ENCODE results near the gene ATP5PD.

ATP5PD gene

DNA sequence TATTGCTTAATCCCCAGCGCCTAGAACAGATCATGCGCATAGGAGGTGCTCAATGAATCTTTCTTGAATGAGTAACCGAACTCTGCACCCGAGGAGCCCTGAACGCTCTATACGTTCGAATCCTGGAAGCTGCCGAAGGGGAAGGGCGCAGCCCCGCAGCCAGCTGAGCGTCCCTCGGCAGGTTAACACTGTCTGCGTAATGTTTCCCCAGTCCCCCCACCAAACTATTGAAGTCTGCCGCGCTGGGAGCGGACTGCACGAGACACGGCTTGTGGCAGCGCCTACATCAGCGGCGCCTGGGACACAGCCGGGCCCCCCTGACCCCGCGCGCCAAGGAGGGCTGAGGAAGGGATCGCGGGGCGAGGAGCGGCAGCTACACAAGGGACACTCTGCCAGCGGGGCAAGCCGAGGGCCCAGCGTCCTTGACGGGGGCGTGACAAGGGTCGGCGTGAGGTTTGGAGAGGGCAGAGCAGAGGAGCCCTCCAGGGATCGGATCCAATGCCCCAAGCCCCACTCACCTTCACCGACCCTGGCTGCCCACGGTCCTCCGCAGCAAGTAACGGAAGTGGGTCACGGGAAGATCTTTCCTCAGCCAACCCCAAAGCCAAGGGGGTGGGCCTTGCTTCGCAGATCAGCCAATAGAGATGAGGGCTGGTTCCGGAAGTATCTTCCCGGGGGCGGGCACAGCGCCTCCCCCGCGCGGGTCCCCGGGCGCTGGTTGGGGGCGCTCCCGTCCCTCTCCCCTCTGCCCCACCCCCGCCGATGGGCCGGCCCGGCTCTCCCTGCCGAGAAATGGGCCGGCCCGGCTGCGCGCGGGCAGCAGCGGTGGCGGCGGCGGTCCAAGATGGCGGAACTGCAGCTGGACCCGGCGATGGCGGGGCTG is at the start of gene ATP5PD, which contains the start of gene KCTD2:
ATP5PD (minus strand) TSS at position 563 of the 883 bp plus-strand sequence. CDS start 4,319 bp downstream, outside the sequence.
KCTD2 (plus strand) TSS at position 819 of the 883 bp plus-strand sequence; CDS start at position 845, 26 bp downstream.
- peak; percentile 98 for DNase-seq (ENCODE audit: low spot score)

GRCh38 chr17:75096082-75096625 is 49.4 kb upstream of the ATP5PD start:
- DNase-seq (ENCODE audit: low spot score) = peak; percentile 62

DNA sequence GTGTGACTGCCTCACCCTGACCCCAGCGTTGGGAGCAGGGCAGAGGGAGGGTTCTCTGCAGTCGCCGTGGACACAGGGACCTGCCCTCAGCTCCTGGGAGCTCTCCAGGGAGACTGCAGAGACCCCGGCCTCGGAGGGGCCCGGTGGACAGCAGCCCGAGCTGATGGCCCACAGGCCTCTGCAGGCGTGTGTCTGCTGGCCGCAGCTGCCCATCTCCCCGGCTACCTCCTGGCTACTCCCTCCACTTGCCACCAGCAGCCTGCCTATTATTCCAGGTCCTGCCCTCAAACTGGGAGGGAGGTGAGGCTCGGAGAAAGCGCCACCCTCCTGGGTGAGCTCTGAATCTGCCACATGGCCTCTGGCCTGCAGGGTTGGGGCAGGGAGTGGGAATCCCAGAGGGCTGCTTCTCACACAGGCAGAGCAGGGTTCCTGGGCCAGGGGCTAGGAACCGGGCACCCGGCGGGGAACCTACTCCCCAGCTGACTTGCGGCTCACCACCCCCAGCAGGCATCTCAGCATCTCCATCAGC is 48.2 kb upstream of the ATP5PD start:
- DNase-seq (ENCODE audit: low spot score) = no peak

GRCh38 chr17:75093548-75094158 is 46.9 kb upstream of the ATP5PD start:
- DNase-seq (ENCODE audit: low spot score) = no peak

- no peak for DNase-seq (ENCODE audit: low spot score)
Measured at GRCh38 chr17:75091855-75092327, 45.1 kb upstream of the ATP5PD start.

- DNase-seq (ENCODE audit: low spot score) = no peak
Measured at GRCh38 chr17:75090871-75091854, 44.4 kb upstream of the ATP5PD start.

- DNase-seq (ENCODE audit: low spot score) = no peak
Measured at GRCh38 chr17:75088465-75089417, 42.0 kb upstream of the ATP5PD start.

DNA sequence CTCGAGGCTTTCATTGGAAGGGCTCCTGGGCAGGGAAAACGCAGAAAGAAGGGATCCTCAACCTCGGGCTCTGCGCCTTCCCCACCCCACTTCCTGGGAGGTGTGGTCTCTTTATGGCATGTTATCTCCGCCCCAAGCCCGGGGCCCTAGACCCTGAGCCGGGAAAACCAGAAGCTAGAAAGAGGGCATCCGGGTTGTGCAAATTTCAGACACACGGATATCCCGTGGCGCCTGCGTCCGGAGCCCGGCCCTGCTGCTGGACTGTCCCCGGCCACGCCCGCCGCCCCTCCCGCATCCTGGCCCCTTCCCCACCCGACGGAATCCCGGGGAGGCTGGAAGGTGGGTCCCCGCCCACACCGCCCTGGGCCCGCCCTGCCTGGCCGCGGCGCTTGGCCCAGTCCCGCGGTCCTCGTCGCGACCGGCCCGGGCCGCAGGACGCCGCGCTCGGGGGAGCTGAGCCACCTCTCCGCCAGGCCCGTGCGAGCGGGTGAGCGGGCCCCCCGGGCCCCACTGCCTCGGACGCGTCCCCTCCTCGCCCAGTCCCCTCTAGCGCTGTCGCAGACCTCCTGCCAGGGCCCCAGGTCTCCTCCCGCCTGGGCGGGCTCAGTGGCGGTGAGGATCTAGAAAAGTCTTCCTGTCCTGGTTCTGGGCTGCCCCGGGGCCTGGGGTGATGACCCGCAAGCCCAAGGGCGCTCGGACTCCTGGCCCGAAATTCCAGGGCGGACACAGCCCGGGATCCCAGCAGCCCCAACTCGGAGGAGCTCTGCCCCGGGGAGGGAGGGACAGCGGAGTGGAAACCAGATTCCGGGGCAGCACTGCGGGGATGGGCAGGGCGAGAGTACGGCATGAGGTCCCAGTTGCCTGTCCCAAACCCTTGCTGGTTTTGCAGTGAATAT is 41.0 kb upstream of the ATP5PD start, which contains the start of gene SLC16A5:
SLC16A5 (plus strand) TSS at position 397 of the 896 bp plus-strand sequence. CDS start 5,683 bp downstream, outside the sequence.
- DNase-seq (ENCODE audit: low spot score) = peak; percentile 42

DNA sequence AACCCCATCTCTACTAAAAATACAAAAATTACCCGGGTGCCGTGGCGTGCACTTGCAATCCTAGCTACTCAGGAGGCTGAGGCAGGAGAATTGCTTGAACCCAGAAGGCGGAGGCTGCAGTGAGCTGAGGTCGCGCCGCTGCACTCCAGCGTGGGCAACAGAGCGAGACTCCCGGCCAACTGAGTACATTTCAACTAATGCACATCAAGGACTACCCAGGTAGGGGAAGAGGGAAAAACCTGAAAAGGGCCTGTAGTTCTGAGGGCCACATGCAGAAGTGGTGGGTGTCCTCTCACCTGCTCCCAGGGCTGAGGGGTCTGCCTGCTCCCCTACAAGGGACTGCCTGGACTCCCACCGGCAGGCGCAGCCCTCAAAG is 40.4 kb upstream of the ATP5PD start:
- DNase-seq (ENCODE audit: low spot score) = no peak

GRCh38 chr17:75086496-75087181 is 39.9 kb upstream of the ATP5PD start:
- DNase-seq (ENCODE audit: low spot score) = no peak

DNA sequence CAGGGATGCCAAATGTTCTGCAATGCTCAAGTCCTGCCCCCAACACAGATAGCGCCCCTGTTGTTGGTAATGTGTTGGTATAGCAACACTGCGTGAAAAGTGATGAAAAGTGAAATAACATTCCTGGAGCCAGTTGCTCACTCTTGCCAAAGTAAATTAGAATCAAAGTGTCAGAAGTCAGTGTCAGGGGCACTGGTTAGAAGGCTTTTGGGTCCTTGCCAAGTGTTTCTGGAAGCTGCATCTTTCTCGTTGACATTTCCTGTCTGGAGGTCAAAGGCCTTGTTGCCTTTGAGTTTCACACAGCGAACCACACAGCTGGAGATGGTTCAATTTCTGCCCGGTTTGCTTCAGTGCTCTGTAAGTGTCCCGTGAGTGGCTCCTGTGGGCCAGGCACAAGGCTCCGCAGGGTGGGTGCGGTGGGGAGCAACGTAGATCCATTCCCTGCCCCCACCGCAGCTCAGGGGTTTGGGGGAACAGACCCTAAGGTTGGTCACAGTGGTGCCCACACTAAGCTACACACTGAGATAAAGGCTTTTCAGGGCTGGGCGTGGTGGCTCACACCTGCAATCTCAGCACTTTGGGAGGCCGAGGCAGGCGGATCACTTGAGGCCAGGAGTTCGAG is 37.4 kb upstream of the ATP5PD start:
- no peak for DNase-seq (ENCODE audit: low spot score)

GRCh38 chr17:75082683-75083082 is 35.9 kb upstream of the ATP5PD start:
- no peak for DNase-seq (ENCODE audit: low spot score)

DNA sequence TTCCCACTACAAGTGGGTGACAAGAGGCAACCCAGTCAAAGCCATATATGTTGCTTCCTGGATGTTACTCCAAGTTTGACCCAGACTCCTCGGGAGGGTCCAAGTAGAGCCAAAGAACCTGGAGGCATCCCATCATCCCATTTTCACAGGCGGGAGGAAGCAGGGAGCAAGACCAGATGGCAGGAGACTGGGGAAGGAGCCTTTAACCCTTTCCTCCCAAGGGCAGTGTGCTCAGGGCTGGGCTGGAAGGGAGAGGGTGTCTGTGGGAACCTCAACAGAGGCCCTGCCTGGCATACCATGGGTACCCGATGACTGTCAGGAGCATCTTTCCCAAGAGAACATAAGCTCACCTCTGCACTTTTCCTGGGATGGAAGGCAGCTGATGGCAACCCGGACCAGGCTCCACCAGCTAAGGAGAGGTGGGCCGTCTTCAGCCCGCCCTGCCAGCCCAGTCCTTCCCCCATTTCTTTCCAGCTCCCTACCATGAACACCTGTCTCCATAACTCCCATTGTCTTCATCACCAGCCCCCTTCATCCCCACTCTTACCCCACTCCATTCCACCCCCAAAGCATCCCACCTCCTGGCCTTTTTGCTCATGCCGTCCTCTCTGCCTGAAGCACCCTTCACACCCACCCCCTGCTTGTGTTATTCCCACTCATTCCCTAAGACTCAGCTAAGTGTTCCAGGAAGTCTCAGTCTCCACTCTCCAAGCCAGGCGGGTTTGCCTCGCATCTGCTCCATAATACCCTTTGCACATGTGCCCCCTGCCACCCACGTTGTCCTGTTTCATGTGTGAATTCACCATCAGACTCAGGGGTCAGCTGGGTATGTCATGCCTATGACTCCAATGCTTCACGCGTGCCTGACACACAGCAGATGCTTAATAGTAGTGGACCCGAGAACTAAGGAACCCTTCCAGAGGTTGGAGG is 35.1 kb upstream of the ATP5PD start:
- DNase-seq (ENCODE audit: low spot score) = no peak

GRCh38 chr17:75079023-75079373 is 32.2 kb upstream of the ATP5PD start:
- DNase-seq (ENCODE audit: low spot score) = no peak

- DNase-seq (ENCODE audit: low spot score) = no peak
Measured at GRCh38 chr17:75078284-75079022, 31.7 kb upstream of the ATP5PD start.
